COLO668 (cell line): ENCODE measurements around the gene IFITM10.

Experiments
- DNase-seq: peaks from one replicate; lab custom pipeline; 2025; ENCODE audit not compliant: unreplicated experiment; lab: John Stamatoyannopoulos, UW

The IFITM10 gene

GRCh38 chr11:1763796-1764661 is 13.6 kb upstream of the IFITM10 start, which contains the start of gene CTSD:
TSS of gene CTSD (minus strand) at chr11:1763927. CDS start at chr11:1763859, 68 bp downstream.
- peak; percentile 65 for DNase-seq

- no peak for DNase-seq
Measured at GRCh38 chr11:1763336-1763795, 13.0 kb upstream of the IFITM10 start.

GRCh38 chr11:1762537-1763302 is 12.3 kb upstream of the IFITM10 start:
- no peak for DNase-seq

GRCh38 chr11:1761857-1762536 is 11.6 kb upstream of the IFITM10 start:
- DNase-seq: no peak

- no peak for DNase-seq
Measured at GRCh38 chr11:1761110-1761856, 10.9 kb upstream of the IFITM10 start.

GRCh38 chr11:1760351-1761109 is 10.1 kb upstream of the IFITM10 start:
- DNase-seq: no peak

- no peak for DNase-seq
Measured at GRCh38 chr11:1759851-1760220, 9.4 kb upstream of the IFITM10 start.

- no peak for DNase-seq
Measured at GRCh38 chr11:1759151-1759850, 8.9 kb upstream of the IFITM10 start.

- DNase-seq: no peak
Measured at GRCh38 chr11:1758611-1759150, 8.3 kb upstream of the IFITM10 start.

- DNase-seq: no peak
Measured at GRCh38 chr11:1757861-1758610, 7.6 kb upstream of the IFITM10 start.

- DNase-seq: no peak
Measured at GRCh38 chr11:1756791-1757771, 6.7 kb upstream of the IFITM10 start.

GRCh38 chr11:1755692-1756561 is 5.5 kb upstream of the IFITM10 start:
- no peak for DNase-seq

- no peak for DNase-seq
Measured at GRCh38 chr11:1755344-1755691, 4.9 kb upstream of the IFITM10 start.

- DNase-seq: no peak
Measured at GRCh38 chr11:1754376-1755150, 4.2 kb upstream of the IFITM10 start.

GRCh38 chr11:1753929-1754305 is 3.5 kb upstream of the IFITM10 start:
- DNase-seq: no peak
